OCI-LY7 (cell line): Measurements from ENCODE around the gene SLC47A1. TPM values are rescaled to one million over a fixed set of nuclear protein-coding genes. Genes with fewer than 3 reads are reported as not detected.
"Not testable (repeated sequence)": the region's sequence is repeated elsewhere in the genome, so short reads cannot be mapped to it uniquely, and the experiment has no call there.

Source experiments
- BruUV-seq: library from RNA; stranded (reverse); fragments of 400-500 nt; replicated peaks from 2 replicates; lab custom pipeline; 2021; lab: Mats Ljungman, UMichigan
- CTCF ChIA-PET: fragments of 300-600 bp; sonication (Branson Sonifier 250); formaldehyde crosslinking; loops from one replicate; lab custom pipeline; 2022; ENCODE audit warnings: antibody characterized with exemption; ENCODE audit not compliant: unreplicated experiment; lab: Charles Lee
- POLR2A ChIA-PET: fragments of 300-600 bp; sonication (Branson Sonifier 250); formaldehyde crosslinking; loops from one replicate; lab custom pipeline; 2022; ENCODE audit warnings: antibody characterized with exemption; lab: Charles Lee
- DNase-seq: peaks from one replicate; pipeline ENCODE4 v3.0.0-alpha.2; 2015; ENCODE audit warnings: low spot score
- H2AFZ ChIP-seq: fragments of 200-600 bp; sonication (generic), shearing (Covaris generic); 2 replicates; pipeline ENCODE4 v1.6.1; 2014; ENCODE audit warnings: mild to moderate bottlenecking, antibody characterized with exemption, low read length, moderate library complexity
- H3K27ac ChIP-seq: fragments of 200-600 bp; sonication (generic); 2 replicates; pipeline ENCODE4 v1.5.1; 2014; ENCODE audit warnings: mixed run types, low read depth, mild to moderate bottlenecking, moderate library complexity, low read length, inconsistent platforms; ENCODE audit not compliant: poor library complexity, severe bottlenecking
- H3K36me3 ChIP-seq: fragments of 200-600 bp; sonication (generic); 2 replicates; pipeline ENCODE4 v1.6.1; 2014; ENCODE audit warnings: mild to moderate bottlenecking, antibody characterized with exemption, low read length, moderate library complexity, mixed read lengths; ENCODE audit not compliant: insufficient read depth
- H3K4me1 ChIP-seq: fragments of 200-600 bp; sonication (generic); 2 replicates; pipeline ENCODE4 v1.5.1; 2014; ENCODE audit warnings: mild to moderate bottlenecking, low read length; ENCODE audit not compliant: insufficient read depth, poor library complexity, severe bottlenecking
- H3K4me2 ChIP-seq: fragments of 200-600 bp; sonication (generic); 2 replicates; pipeline ENCODE4 v1.6.1; 2014; ENCODE audit warnings: mild to moderate bottlenecking, low read length
- H3K4me3 ChIP-seq: fragments of 200-600 bp; sonication (generic); 2 replicates; pipeline ENCODE4 v1.5.1; 2014; ENCODE audit warnings: mild to moderate bottlenecking, low read depth, low read length; ENCODE audit not compliant: poor library complexity, severe bottlenecking
- H3K79me2 ChIP-seq: fragments of 200-600 bp; sonication (generic); 2 replicates; pipeline ENCODE4 v1.6.1; 2016; ENCODE audit warnings: low read depth, mild to moderate bottlenecking, low read length, moderate library complexity, mixed read lengths; ENCODE audit not compliant: insufficient read depth
- H3K9me2 ChIP-seq: fragments of 200-600 bp; sonication (generic); 2 replicates; pipeline ENCODE4 v1.6.1; 2016; ENCODE audit warnings: mild to moderate bottlenecking, low read length, mixed read lengths; ENCODE audit not compliant: insufficient read depth
- H3K9me3 ChIP-seq: fragments of 200-600 bp; sonication (generic); 2 replicates; pipeline ENCODE4 v1.6.1; 2014; ENCODE audit warnings: mild to moderate bottlenecking, mixed run types, low read length, mixed read lengths
- H4K20me1 ChIP-seq: fragments of 200-600 bp; sonication (generic); 2 replicates; pipeline ENCODE4 v1.6.1; 2014; ENCODE audit warnings: mild to moderate bottlenecking, antibody characterized with exemption, low read length, moderate library complexity, mixed read lengths; ENCODE audit not compliant: insufficient read depth
- EZH2phosphoT487 ChIP-seq: fragments of 200-600 bp; sonication (generic); IDR thresholded peaks from 2 replicates; pipeline ENCODE4 v1.6.1; 2018; ENCODE audit warnings: low read depth, borderline replicate concordance, mild to moderate bottlenecking, mixed run types, antibody characterized with exemption, low read length, moderate library complexity, mixed read lengths
- intact Hi-C: fragments of 100-400 bp; cut with micrococcal nuclease; formaldehyde crosslinking; loops from one replicate; pipeline ENCODE4 v1.10.0; 2022; ENCODE audit not compliant: unreplicated experiment
- total RNA-seq, 2 experiments: library from RNA; depleted of rRNA in 1 of 2; stranded (reverse); fragments of >200 nt in 1 of 2; shearing (Covaris generic) in 1 of 2; gene quantifications; 2 replicates each; pipeline ENCODE4 v1.2.3, GENCODE V29; 2014 to 2022
- TF ChIP-seq, protein P1 (sequence below): fragments of 200-600 bp; sonication (generic); conservative IDR thresholded peaks from 2 replicates; pipeline ENCODE4 v1.5.1; 2014; ENCODE audit warnings: mild to moderate bottlenecking, antibody characterized with exemption, low read length, moderate library complexity, mixed read lengths

The SLC47A1 gene
- total RNA-seq, 2 experiments from 2014 or later = not detected

GRCh38 chr17:19510903-19511302 lies 22.8 kb upstream of the SLC47A1 start:
- no TSS peak for BruUV-seq

DNA sequence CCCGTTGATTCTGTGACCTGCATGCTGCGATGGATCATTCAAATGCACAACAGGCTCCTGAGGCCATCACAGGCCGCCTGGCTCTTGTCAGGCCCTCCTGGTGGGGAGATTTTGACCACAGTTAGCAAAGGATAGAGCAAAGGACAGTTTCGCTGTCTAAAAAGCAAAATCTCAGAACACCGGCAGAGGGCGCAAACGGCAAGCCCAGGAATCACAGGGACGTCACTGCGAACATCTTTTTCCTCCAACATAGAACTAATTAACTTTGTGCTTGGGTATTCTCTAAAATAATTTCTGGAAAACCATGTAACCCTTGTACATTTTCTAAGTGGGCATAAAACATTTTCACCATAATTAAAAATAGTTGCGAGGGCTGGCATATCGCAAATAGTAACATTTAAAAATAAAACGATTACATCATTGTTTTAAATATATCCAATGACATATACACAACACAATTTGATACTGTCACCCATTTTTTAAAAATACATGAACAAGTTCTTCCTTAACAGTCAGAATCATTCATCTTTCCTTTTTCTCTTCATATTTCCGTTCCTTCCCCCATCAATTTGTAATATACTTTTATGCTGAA lies 19.7 kb upstream of the SLC47A1 start:
- no TSS peak for BruUV-seq
- no peaks in the 10 kb centered on the region for H3K79me2 ChIP-seq
- no peak overlapping the region for H3K4me3 ChIP-seq
- DNase-seq = peak; percentile 74
- no peaks in the 10 kb centered on the region for H3K36me3 ChIP-seq
- peaks cover 30% of the 10 kb centered on the region for H3K4me1 ChIP-seq
- peak overlapping the region; percentile 20; the same call in 1 of the 2 replicates for H2AFZ ChIP-seq
- POLR2A ChIA-PET = no interaction called here
- no peak overlapping the region for H3K27ac ChIP-seq
- CTCF ChIA-PET = interaction anchor here (1.0 kb wide), 1 partner anchor 251 kb away, joined by 3 read pairs; no protein-coding TSS in a partner anchor
- intact Hi-C loops = loop anchor here (1.0 kb wide), 2 partner anchors 248 to 252 kb away; no protein-coding TSS in a partner anchor
- H4K20me1 ChIP-seq = no peaks in the 10 kb centered on the region
- H3K4me2 ChIP-seq = peak overlapping the region; percentile 44
- no peak for TF ChIP-seq EZH2phosphoT487
- TF ChIP-seq, protein P1, sequence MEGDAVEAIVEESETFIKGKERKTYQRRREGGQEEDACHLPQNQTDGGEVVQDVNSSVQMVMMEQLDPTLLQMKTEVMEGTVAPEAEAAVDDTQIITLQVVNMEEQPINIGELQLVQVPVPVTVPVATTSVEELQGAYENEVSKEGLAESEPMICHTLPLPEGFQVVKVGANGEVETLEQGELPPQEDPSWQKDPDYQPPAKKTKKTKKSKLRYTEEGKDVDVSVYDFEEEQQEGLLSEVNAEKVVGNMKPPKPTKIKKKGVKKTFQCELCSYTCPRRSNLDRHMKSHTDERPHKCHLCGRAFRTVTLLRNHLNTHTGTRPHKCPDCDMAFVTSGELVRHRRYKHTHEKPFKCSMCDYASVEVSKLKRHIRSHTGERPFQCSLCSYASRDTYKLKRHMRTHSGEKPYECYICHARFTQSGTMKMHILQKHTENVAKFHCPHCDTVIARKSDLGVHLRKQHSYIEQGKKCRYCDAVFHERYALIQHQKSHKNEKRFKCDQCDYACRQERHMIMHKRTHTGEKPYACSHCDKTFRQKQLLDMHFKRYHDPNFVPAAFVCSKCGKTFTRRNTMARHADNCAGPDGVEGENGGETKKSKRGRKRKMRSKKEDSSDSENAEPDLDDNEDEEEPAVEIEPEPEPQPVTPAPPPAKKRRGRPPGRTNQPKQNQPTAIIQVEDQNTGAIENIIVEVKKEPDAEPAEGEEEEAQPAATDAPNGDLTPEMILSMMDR = peak; percentile 99
- H3K9me2 ChIP-seq = no peaks in the 10 kb centered on the region
- no peaks in the 10 kb centered on the region for H3K9me3 ChIP-seq

More at GRCh38 chr17:19510903-19511302, 22.8 kb upstream of the SLC47A1 start:
- H4K20me1 ChIP-seq = no peaks in the 10 kb centered on the region
- H3K79me2 ChIP-seq = no peaks in the 10 kb centered on the region
- H3K4me1 ChIP-seq = peaks cover 39% of the 10 kb centered on the region
- DNase-seq = no peak
- intact Hi-C loops = no loop called here
- CTCF ChIA-PET = no interaction called here
- TF ChIP-seq, protein P1 = no peak
- no peak for TF ChIP-seq EZH2phosphoT487
- no peaks in the 10 kb centered on the region for H3K9me2 ChIP-seq
- H3K36me3 ChIP-seq = no peaks in the 10 kb centered on the region
- no peak overlapping the region for H3K4me2 ChIP-seq
- H2AFZ ChIP-seq = peak overlapping the region; percentile 1; the same call in 1 of the 2 replicates
- H3K27ac ChIP-seq = no peak overlapping the region
- H3K9me3 ChIP-seq = no peaks in the 10 kb centered on the region
- POLR2A ChIA-PET = interaction anchor here (0.7 kb wide), 1 partner anchor 140 kb away, joined by 3 read pairs; no protein-coding TSS in a partner anchor
- no peak overlapping the region for H3K4me3 ChIP-seq

- no TSS peak for BruUV-seq
- no peak for TF ChIP-seq EZH2phosphoT487
- TF ChIP-seq, protein P1 = no peak
- H3K4me3 ChIP-seq = no peak overlapping the region
- peaks cover 8% of the 10 kb centered on the region for H3K4me1 ChIP-seq
- H3K79me2 ChIP-seq = no peaks in the 10 kb centered on the region
- CTCF ChIA-PET = no interaction called here
- intact Hi-C loops = no loop called here
- POLR2A ChIA-PET = interaction anchor here (1.2 kb wide), 1 partner anchor 8 kb away, joined by 3 read pairs; no protein-coding TSS in a partner anchor
- no peaks in the 10 kb centered on the region for H4K20me1 ChIP-seq
- H3K4me2 ChIP-seq = no peak overlapping the region
- H3K9me3 ChIP-seq = no peaks in the 10 kb centered on the region
- H3K27ac ChIP-seq = no peak overlapping the region
- no peaks in the 10 kb centered on the region for H3K9me2 ChIP-seq
- no peak overlapping the region for H2AFZ ChIP-seq
- no peak for DNase-seq
- no peaks in the 10 kb centered on the region for H3K36me3 ChIP-seq
Measured at GRCh38 chr17:19517699-19518098, 16.0 kb upstream of the SLC47A1 start.

DNA sequence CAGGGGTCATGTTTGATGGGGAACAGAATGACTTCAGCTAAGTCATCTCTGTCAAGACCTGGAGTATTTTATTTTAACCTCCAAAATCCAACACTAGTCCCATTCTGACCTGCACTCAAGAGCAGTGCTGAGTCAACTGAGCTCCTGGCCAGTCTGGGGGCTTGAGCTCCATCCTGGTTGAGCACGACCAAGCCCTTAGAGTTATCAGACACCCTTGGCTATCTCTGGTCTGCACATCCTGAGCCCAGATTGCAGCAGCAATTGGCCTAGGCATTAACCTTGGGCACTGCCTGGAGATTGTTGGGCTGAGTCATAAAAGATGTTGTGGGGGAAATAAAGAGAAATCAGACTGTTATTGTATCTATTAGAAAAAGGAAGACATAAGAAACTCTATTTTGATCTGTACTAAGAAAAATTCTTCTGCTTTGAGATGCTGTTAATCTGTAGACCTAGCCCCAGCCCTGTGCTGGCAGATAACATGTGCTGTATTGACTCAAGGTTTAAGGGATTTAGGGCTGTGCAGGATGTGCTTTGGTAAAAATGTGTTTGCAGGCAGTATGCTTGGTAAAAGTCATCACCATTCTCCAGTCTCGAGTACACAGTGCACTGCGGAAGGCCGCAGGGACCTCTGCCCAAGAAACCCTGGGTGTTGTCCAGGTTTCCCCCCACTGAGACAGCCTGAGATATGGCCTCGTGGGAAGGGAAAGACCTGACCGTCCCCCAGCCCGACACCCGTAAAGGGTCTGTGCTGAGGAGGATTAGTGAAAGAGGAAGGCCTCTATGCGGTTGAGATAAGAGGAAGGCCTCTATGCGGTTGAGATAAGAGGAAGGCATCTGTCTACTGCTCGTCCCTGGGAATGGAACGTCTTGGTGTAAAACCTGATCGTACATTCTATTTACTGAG lies 14.0 kb upstream of the SLC47A1 start:
- H4K20me1 ChIP-seq, CTCF ChIA-PET, H3K4me2 ChIP-seq, DNase-seq, H3K36me3 ChIP-seq, H3K79me2 ChIP-seq, BruUV-seq, intact Hi-C loops, H3K4me3 ChIP-seq, H3K27ac ChIP-seq, H3K9me3 ChIP-seq, H2AFZ ChIP-seq, H3K4me1 ChIP-seq, H3K9me2 ChIP-seq: not testable (repeated sequence)
- POLR2A ChIA-PET = interaction anchor here (0.6 kb wide), 1 partner anchor 242 kb away, joined by 5 read pairs; no protein-coding TSS in a partner anchor
